SU-DHL-6 (cell line): ENCODE data around the gene EIF3F.

Experiments
- H2AFZ ChIP-seq: fragments of 200-600 bp; sonication (generic); 2 replicates; pipeline ENCODE4 v1.6.1; 2014; ENCODE audit warnings: low read depth, mild to moderate bottlenecking, moderate library complexity, mixed read lengths, antibody characterized with exemption, low read length; ENCODE audit not compliant: severe bottlenecking
- H3F3A ChIP-seq: fragments of 200-600 bp; shearing (Covaris generic); 2 replicates; pipeline ENCODE4 v1.6.0; 2016; ENCODE audit warnings: antibody characterized with exemption, mild to moderate bottlenecking; ENCODE audit not compliant: insufficient read depth
- H3K27ac ChIP-seq: fragments of 200-600 bp; sonication (generic); 2 replicates; pipeline ENCODE4 v1.5.1; 2016; ENCODE audit warnings: low read depth, mild to moderate bottlenecking, low read length, moderate library complexity, mixed read lengths
- H3K27me3 ChIP-seq: fragments of 200-600 bp; sonication (generic), shearing (Covaris generic); 2 replicates; pipeline ENCODE4 v1.6.0; 2014; ENCODE audit warnings: mild to moderate bottlenecking, low read length
- H3K36me3 ChIP-seq: fragments of 200-600 bp; sonication (generic); 2 replicates; pipeline ENCODE4 v1.6.1; 2014; ENCODE audit warnings: mild to moderate bottlenecking, low read length, mixed read lengths
- H3K4me2 ChIP-seq: fragments of 300-600, 200-600 bp; shearing (Covaris generic), sonication (generic); 2 replicates; pipeline ENCODE4 v1.6.0; 2014; ENCODE audit warnings: low read length, low read depth, mild to moderate bottlenecking; ENCODE audit not compliant: poor library complexity, severe bottlenecking
- H3K4me3 ChIP-seq: fragments of 200-600 bp; sonication (generic); 2 replicates; pipeline ENCODE4 v1.5.1; 2014; ENCODE audit warnings: antibody characterized with exemption, low read length, mild to moderate bottlenecking, mixed read lengths; ENCODE audit not compliant: insufficient read depth, poor library complexity, severe bottlenecking
- H3K79me2 ChIP-seq: fragments of 200-600 bp; sonication (generic); 2 replicates; pipeline ENCODE4 v1.6.1; 2014; ENCODE audit warnings: mild to moderate bottlenecking, low read length, moderate library complexity; ENCODE audit not compliant: insufficient read depth
- H3K9ac ChIP-seq: fragments of 200-600 bp; sonication (generic); 2 replicates; pipeline ENCODE4 v1.7.0; 2014; ENCODE audit warnings: mild to moderate bottlenecking, low read length
- H3K9me2 ChIP-seq: fragments of 200-600 bp; sonication (generic); replicated peaks from 2 replicates; pipeline ENCODE4 v1.6.1; 2014; ENCODE audit warnings: low read length; ENCODE audit not compliant: insufficient read depth
- H3K9me3 ChIP-seq: fragments of 200-600 bp; sonication (generic); 2 replicates; pipeline ENCODE4 v1.6.1; 2014; ENCODE audit warnings: low read length, mixed read lengths; ENCODE audit not compliant: insufficient read depth
- H4K20me1 ChIP-seq: fragments of 200-600 bp; sonication (generic); 2 replicates; pipeline ENCODE4 v1.6.1; 2014; ENCODE audit warnings: low read depth, mild to moderate bottlenecking, antibody characterized with exemption, low read length, moderate library complexity, mixed read lengths
- EZH2phosphoT487 ChIP-seq: fragments of 200-600 bp; sonication (generic), shearing (Covaris generic); conservative IDR thresholded peaks from 2 replicates; pipeline ENCODE4 v1.6.1; 2018; ENCODE audit warnings: mild to moderate bottlenecking, antibody characterized with exemption, low read length, moderate library complexity, mixed read lengths
- TF ChIP-seq, protein P1 (sequence below): fragments of 200-600 bp; sonication (generic); IDR thresholded peaks from one replicate; pipeline ENCODE4 v1.5.1; 2017; ENCODE audit warnings: antibody characterized with exemption, mild to moderate bottlenecking, low read length, moderate library complexity; ENCODE audit not compliant: insufficient read depth, poor library complexity, severe bottlenecking

The EIF3F gene

DNA sequence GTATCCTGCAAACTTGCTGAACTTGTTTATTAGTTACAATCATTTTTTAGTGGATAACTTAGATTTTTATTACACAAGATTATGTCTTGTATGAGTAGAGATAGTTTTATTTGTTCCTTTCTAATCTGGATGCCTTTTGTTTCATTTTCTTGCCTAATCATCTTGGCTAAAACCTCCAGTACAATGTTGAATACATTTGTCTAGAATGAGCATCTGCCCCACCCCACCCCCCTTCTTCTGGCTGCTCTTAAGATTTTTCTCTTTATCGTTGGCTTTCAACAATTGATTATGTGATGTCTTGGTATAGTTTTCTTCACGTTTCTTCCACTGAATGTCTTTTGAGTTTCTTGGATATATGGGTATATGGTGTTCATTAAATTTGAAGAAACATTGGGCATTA, 56.6 kb downstream of the EIF3F start:
- H3K27me3 ChIP-seq = no peaks in the 10 kb centered on the region
- H3K4me2 ChIP-seq = no peak overlapping the region
- no peak overlapping the region for H3K27ac ChIP-seq
- H3F3A ChIP-seq = no peaks in the 10 kb centered on the region
- no peaks in the 10 kb centered on the region for H3K36me3 ChIP-seq
- TF ChIP-seq EZH2phosphoT487 = no peak
- TF ChIP-seq, protein P1, sequence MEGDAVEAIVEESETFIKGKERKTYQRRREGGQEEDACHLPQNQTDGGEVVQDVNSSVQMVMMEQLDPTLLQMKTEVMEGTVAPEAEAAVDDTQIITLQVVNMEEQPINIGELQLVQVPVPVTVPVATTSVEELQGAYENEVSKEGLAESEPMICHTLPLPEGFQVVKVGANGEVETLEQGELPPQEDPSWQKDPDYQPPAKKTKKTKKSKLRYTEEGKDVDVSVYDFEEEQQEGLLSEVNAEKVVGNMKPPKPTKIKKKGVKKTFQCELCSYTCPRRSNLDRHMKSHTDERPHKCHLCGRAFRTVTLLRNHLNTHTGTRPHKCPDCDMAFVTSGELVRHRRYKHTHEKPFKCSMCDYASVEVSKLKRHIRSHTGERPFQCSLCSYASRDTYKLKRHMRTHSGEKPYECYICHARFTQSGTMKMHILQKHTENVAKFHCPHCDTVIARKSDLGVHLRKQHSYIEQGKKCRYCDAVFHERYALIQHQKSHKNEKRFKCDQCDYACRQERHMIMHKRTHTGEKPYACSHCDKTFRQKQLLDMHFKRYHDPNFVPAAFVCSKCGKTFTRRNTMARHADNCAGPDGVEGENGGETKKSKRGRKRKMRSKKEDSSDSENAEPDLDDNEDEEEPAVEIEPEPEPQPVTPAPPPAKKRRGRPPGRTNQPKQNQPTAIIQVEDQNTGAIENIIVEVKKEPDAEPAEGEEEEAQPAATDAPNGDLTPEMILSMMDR = no peak
- no peaks in the 10 kb centered on the region for H4K20me1 ChIP-seq
- no peak overlapping the region for H2AFZ ChIP-seq
- no peaks in the 10 kb centered on the region for H3K9me2 ChIP-seq
- H3K79me2 ChIP-seq = no peaks in the 10 kb centered on the region
- H3K4me3 ChIP-seq = no peak overlapping the region
- H3K9me3 ChIP-seq = no peaks in the 10 kb centered on the region
- no peak overlapping the region for H3K9ac ChIP-seq

DNA sequence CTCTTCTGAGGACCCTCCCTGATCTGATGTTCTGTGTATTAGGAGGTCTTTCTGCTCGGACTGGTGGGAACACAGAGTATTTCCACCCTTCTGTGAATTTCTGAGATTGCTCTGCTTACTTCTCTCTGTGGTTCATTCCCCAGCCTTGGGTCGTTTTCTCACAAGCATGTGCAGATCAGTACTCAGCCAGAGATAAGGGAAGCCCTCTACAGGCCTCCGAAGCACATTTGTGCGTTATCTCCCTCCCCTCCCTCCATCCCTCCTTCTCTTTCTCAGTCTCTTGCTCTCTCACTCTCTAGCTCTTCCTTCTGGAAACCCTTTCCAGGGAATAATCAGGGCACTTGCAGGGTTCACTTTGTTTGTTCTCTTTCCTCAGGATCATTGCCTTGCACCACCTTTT, 58.7 kb downstream of the EIF3F start:
- Histone ChIP-seq H3K4me2 (no peak overlapping the region), H3K36me3 (no peaks in the 10 kb centered on the region), H3K9me2 (no peaks in the 10 kb centered on the region), H3K27ac (no peak overlapping the region), H3K9me3 (no peaks in the 10 kb centered on the region), H2AFZ (no peak overlapping the region), H3F3A (no peaks in the 10 kb centered on the region), H4K20me1 (no peaks in the 10 kb centered on the region), H3K9ac (no peak overlapping the region), H3K4me3 (no peak overlapping the region), H3K79me2 (no peaks in the 10 kb centered on the region), H3K27me3 (no peaks in the 10 kb centered on the region)
- no peak for TF ChIP-seq EZH2phosphoT487
- TF ChIP-seq, protein P1 = no peak

- no peak overlapping the region for H3K4me2 ChIP-seq
- H3K9ac ChIP-seq = no peak overlapping the region
- no peaks in the 10 kb centered on the region for H3F3A ChIP-seq
- H3K27ac ChIP-seq = no peak overlapping the region
- H3K9me2 ChIP-seq = no peaks in the 10 kb centered on the region
- no peaks in the 10 kb centered on the region for H4K20me1 ChIP-seq
- TF ChIP-seq EZH2phosphoT487 = no peak
- TF ChIP-seq, protein P1 = no peak
- H3K9me3 ChIP-seq = no peaks in the 10 kb centered on the region
- no peaks in the 10 kb centered on the region for H3K27me3 ChIP-seq
- no peaks in the 10 kb centered on the region for H3K36me3 ChIP-seq
- H2AFZ ChIP-seq = no peak overlapping the region
- H3K79me2 ChIP-seq = no peaks in the 10 kb centered on the region
- no peak overlapping the region for H3K4me3 ChIP-seq
Measured at GRCh38 chr11:8047382-8047781, 60.2 kb downstream of the EIF3F start.
